Measurements from ENCODE around the gene SMTNL1. TPM values are rescaled to one million over a fixed set of nuclear protein-coding genes. Genes with fewer than 3 reads are reported as not detected.

The SMTNL1 gene
- total RNA-seq, 4 donors from 2014 or later: not detected

Small RNA genes within 50 kb of the gene (small RNA-seq; reads per million reads assigned to genes)
- 0 reads per million in 4 donors for gene RN7SL605P

Other genes starting within 250 kb of the SMTNL1 start
- gene TNKS1BP1, start 212.6 kb upstream of the SMTNL1 start, total RNA-seq: 100 to 1,000 TPM in 3 of 4 donors, 10 to 100 TPM in 1; 94.6 to 212 (median 124) TPM
- 10 to 100 TPM; 49.0 to 98.8 (median 81.3) TPM for gene SSRP1, start 201.7 kb upstream of the SMTNL1 start, total RNA-seq
- gene P2RX3, start 199.2 kb upstream of the SMTNL1 start, total RNA-seq: not detected
- not detected for gene PRG3, start 156.4 kb upstream of the SMTNL1 start, total RNA-seq
- not detected for gene PRG2, start 146.9 kb upstream of the SMTNL1 start, total RNA-seq
- gene SLC43A3, start 110.5 kb upstream of the SMTNL1 start, total RNA-seq: 10 to 100 TPM; 54.1 to 90.9 (median 75.6) TPM
- 1 to 10 TPM in 2 of 4 donors, under 1 TPM in 2; 0.66 to 1.1 (median 0.90) TPM for gene RTN4RL2, start 77.1 kb upstream of the SMTNL1 start, total RNA-seq
- gene SLC43A1, start 21.9 kb upstream of the SMTNL1 start, total RNA-seq: 10 to 100 TPM in 1 of 4 donors, 1 to 10 TPM in 3; 1.8 to 11.4 (median 4.1) TPM
- 10 to 100 TPM; 33.0 to 47.3 (median 38.7) TPM for gene TIMM10, start 6.8 kb upstream of the SMTNL1 start, total RNA-seq
- 10 to 100 TPM; 11.0 to 46.4 (median 22.0) TPM for gene UBE2L6, start 30.1 kb downstream of the SMTNL1 start, total RNA-seq
- gene SERPING1, start 60.1 kb downstream of the SMTNL1 start, total RNA-seq: 100 to 1,000 TPM in 2 of 4 donors, 10 to 100 TPM in 1, 1 to 10 TPM in 1; 9.6 to 376 (median 78.4) TPM
- under 1 TPM in 2 of 4 donors, not detected in 2; 0.56 to 0.95 TPM for gene YPEL4, start 112.3 kb downstream of the SMTNL1 start, total RNA-seq
- 10 to 100 TPM in 3 of 4 donors, 1 to 10 TPM in 1; 9.5 to 26.6 (median 14.7) TPM for gene CLP1, start 120.2 kb downstream of the SMTNL1 start, total RNA-seq
- 10 to 100 TPM; 61.4 to 98.4 (median 76.7) TPM for gene ZDHHC5, start 130.5 kb downstream of the SMTNL1 start, total RNA-seq
- gene MED19, start 174.6 kb downstream of the SMTNL1 start, total RNA-seq: 10 to 100 TPM in 2 of 4 donors, 1 to 10 TPM in 2; 8.0 to 21.2 (median 9.8) TPM
- 10 to 100 TPM; 44.0 to 82.0 (median 70.9) TPM for gene TMX2, start 175.0 kb downstream of the SMTNL1 start, total RNA-seq
- gene SELENOH, start 203.9 kb downstream of the SMTNL1 start, total RNA-seq: 100 to 1,000 TPM in 2 of 4 donors, 10 to 100 TPM in 2; 75.2 to 166 (median 112) TPM
- gene BTBD18, start 214.2 kb downstream of the SMTNL1 start, total RNA-seq: not detected
- 100 to 1,000 TPM; 230 to 308 (median 271) TPM for gene CTNND1, start 224.2 kb downstream of the SMTNL1 start, total RNA-seq

Measured in esophagus squamous epithelium (tissue), 4 donors.